ENCODE measurements around the gene PPTC7.
"Not testable (repeated sequence)": the region's sequence is repeated elsewhere in the genome, so short reads cannot be mapped to it uniquely, and the experiment has no call there.

The PPTC7 gene

DNA sequence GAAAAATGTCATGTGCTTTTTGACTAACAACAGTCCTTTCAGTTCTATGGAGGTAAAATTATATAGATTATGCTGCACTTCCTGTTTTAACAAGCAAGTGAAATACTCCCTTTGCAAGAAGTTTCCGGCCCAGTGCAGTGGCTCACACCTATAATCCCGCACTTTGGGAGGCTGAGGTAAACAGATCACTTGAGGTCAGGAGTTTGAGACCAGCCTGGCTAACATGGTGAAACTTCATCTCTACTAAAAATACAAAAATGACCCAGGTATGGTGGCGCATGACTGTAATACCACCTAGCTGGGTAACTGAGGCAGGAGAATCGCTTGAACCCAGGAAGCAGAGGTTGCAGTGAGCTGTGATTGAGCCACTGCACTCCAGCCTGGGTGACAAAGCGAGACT, 20.7 kb downstream of the PPTC7 start:
- in situ Hi-C loops (cut with MboI; ENCODE audit: low sequenced_read_pairs), result not testable (repeated sequence)

DNA sequence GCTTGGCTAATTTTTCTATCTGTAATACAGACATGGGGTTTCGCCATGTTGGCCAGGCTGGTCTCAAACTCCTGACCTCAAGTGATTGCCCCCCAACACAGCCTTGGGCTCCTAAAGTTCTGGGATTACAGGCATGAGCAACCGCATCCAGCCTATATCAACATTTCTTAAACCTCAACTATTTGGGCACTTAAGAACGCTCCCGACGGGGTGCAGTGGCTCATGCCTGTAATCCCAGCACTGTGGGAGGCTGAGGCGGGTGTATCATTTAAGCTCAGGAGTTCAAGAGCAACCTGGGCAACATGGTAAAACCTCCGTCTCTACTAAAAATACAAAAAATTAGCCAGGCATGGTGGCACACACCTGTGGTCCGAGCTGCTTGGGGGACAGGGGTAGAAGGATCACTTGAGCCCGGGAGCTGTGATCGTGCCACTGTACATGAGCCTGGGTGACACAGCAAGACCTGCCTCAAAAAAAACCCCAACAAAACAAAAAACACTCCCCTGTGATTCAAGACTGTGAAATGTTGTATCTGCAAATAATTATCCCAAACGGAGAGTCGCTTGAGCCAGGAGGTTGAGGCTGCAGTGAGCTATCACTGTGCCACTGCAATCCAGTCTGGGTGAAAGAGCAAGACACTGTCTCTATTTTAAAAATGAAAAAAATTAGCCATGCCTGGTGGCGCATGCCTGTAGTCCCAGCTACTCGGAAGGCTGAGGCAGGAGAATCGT, 21.5 kb downstream of the PPTC7 start:
- in situ Hi-C loops (cut with MboI; ENCODE audit: low sequenced_read_pairs), result no loop called here

DNA sequence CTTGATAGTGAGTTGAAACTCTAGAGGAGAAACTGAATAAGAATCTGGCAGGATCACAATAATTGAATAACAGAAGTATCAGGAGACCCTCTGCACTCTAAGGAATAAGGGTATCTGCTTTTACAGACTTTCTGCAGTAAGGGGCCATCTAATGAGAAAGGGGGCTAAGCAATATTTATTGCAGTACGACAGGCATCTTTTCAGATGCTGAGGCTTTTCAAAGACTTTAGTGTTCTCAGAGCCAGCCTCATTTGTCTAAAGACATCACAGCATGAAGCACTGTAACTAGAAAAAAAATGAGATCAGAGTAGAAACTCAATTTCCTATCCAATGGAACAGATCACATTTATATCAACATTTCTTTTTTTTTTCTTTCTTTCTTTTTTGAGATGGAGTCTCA, 22.2 kb downstream of the PPTC7 start:
- in situ Hi-C loops (cut with MboI; ENCODE audit: low sequenced_read_pairs), result no loop called here

DNA sequence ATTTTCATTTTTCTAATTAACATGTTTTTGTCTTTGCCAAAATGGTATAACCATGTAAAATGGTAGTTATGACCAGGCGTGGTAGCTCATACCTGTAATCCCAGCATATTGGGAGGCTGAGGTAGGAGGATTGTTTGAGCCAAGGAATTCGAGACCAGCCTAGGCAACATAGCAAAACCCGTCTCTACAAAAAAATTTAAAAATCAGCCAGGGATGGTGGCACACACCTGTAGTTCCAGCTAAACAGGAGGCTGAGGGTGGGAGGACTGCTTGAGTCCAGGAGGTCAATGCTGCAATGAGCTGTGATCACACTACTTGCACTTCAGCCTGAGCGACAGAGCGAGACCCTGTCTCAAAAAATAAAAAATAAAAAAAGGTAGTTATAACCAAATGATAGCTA, 23.1 kb downstream of the PPTC7 start:
- in situ Hi-C loops (cut with MboI; ENCODE audit: low sequenced_read_pairs), result no loop called here

DNA sequence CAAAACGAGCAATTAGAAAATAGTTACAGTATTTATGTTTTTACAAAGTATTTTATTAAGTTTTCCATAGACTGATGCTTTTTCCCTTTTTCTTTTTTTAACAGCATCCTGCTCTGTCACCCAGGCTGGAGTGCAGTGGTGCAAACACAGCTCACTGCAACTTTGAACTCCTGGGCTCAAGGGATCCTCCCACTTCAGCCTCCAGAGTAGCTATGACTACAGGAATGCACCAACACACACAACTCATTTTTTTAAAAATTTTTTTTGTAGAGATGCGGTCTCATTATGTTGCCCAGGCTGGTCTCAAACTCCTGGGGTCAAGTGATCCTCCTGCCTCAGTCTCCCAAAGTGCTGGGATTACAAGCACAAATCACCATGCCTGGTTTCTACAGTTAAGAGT, 24.2 kb downstream of the PPTC7 start:
- in situ Hi-C loops (cut with MboI; ENCODE audit: low sequenced_read_pairs), result not testable (repeated sequence)

DNA sequence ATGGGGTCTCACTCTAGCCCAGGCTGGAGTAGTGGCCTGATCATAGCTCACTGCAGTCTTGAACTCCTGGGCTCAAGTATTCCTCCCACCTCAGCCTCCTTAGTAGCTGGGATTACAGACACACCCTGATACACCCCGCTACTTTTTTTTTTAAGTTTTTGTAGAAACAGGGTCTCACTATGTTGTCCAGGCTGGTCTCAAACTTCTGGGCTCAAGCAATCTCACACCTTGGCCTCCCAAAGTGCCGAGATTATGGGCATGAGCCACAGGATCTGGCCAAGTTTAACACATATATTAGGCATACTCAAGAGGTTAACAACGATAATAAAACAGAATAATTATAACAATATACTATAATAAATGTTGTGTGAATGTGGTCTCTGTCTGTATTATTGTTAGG, 25.8 kb downstream of the PPTC7 start:
- in situ Hi-C loops (cut with MboI; ENCODE audit: low sequenced_read_pairs), result no loop called here

DNA sequence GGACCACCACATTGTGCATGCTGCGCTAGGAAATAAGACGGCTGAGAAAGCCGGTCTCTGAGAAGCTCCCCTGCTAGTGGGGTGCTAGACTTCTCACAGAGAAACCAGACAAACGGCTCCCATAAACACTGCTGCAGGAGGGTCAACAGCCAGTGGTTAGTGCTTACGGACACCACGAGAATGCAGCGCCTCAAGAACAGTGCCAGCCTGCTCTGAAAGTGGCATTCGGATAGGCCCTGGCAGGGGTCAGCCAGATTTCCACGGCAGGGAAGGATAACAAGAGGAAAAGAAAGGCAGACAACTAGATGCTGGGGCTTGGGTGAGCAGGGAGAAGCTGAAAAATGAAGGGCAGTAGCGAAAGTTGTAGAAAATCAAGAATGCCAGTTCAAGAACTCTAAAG, 26.4 kb downstream of the PPTC7 start:
- in situ Hi-C loops (cut with MboI; ENCODE audit: low sequenced_read_pairs), result no loop called here

DNA sequence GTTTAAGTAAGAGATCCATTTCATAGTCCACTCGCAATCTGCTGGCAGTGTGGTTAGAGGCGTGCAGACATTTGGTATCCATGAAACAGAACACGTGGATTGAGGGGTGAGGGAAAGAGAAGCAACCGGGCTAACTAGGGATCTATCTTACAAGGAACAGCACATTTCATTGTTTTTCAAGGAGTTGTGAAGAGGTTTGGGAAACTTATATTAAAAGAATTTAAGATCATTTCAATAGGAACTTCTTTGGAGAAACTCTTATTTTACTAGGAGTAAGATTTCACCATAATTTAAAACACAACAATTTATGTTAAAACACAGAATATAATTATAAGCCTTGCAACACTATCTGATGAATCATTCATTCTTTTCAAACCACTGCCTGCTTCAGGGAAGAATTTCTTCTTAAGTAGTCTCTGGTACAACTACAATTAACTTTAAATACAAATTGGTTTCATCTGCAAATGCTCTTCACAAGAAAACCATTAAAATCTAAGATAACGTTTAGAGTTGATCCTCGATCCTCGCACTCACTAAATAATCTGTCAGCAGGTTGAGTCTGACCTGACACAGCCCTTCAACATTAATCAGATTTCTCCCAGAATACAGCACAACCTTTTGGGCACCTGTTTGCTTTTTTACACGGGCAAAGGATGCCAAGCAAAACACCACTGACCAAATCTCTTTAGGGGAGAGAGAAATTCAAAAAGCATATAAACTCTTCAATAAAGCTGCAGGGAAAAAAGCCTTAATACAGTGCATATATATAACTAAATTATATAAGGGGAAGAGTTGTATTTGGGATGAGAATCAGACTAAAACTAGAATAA, 27.3 kb downstream of the PPTC7 start:
- in situ Hi-C loops (cut with MboI; ENCODE audit: low sequenced_read_pairs), result no loop called here

DNA sequence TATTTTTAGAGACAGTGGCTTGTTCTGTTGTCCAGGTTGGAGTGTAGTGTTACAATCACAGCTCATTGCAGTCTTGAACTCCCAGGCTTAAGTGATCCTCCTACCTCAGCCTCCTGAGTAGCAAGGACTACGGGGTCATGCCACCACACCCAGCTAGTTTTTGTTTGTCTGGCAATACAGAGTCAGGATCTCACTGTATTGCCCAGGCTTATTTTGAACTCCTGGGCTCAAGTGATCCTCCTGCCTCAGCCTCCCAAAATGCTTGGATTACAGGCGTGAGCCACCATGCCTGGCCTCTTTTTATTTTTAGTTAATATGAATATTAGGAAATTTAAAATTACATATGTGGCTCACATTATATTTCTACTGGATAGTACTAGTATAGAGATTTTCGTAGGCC, 28.9 kb downstream of the PPTC7 start:
- in situ Hi-C loops (cut with MboI; ENCODE audit: low sequenced_read_pairs), result no loop called here

DNA sequence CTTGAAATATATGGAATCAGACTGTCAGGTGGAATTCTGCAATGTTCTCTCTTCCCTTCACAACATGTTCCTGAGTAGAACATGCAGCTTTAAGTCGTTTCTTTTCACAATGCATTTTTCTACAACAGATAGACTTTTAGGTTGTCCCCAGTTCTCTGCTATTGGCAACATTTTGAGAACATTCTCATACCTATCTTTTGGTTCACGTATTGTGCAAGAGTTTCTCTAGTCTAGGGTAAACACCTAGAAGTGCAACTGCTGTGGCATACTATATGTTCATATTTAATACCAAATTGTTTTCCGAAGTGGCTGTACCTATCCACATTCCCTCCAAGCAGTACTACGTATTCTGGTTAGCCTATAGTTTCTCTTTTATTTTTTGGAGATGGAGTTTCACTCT, 32.1 kb downstream of the PPTC7 start:
- in situ Hi-C loops (cut with MboI; ENCODE audit: low sequenced_read_pairs), result no loop called here

DNA sequence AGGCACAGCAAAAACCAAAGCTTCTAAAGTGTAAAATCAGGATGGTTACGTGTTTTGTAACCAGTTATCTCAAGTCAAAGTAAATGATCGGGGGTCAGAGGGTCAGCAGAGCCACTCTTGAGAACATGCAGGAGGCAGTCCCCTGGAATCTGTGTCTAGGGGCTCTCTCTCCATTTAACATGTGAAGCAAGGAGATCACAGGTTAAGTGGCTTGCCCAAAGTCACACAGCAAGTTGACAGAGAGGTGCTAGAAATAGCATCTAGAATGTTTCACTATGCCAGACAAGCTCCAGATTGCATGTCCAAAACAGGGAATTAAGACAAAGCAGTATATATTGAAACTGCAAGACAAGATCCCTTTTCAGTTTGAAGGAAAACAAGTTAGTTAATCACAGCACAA, 33.4 kb downstream of the PPTC7 start:
- in situ Hi-C loops (cut with MboI; ENCODE audit: low sequenced_read_pairs), result no loop called here

DNA sequence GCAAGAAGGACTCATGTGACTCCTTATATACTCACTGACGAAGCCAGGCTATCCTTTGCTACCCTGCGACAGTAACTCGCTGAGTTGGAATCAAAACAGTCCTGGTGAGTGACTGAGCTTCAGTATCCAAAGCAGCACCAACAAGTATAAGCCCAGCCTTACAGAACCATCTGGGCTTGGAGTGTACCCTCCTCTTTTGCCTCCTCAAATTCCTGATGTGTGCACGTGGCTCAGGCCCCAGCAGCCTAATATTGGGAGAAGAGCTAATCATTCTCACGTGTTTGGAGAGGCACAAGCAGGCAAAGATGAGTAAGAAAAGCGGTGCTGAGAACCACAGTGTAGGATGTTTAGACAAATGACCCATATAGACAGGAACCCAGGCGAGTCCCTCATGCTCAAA, 34.4 kb downstream of the PPTC7 start:
- in situ Hi-C loops (cut with MboI; ENCODE audit: low sequenced_read_pairs), result no loop called here

DNA sequence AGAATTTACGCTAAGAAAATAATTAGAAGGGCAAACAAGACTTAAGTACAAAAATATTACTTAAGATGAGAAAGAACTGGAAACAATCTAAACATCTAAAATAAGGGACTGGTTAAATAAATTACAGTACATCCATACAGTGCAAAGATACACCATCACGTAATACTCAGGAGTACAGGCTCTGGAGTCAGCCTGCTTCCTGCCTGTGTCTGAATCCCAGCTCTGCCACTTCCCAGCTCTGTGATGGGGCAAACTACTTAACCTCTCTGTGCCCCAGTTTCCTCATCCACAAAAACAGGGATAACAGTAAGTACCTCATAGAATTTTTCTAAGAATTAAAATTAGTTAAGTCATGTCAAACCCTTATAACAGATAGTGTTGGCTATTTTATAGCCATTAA, 36.0 kb downstream of the PPTC7 start:
- in situ Hi-C loops (cut with MboI; ENCODE audit: low sequenced_read_pairs), result no loop called here

DNA sequence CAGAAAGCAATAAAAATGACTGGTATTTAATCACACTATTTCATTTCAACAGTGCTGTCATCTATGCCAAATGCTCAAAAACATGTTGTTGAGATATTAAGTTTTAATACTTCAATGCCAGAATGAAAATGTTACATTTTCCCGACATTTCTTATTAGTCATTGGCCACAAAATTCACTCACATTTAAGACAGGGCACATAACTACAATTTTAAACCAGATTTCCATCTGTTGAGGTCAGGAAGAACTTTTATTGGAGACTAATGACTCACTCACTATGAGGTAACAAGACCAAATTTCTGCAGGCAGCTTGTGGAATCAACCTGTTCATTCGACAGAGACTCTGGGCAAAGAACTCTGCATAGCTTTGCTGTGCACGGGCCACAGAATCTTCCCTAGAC, 36.8 kb downstream of the PPTC7 start:
- in situ Hi-C loops (cut with MboI; ENCODE audit: low sequenced_read_pairs), result no loop called here

DNA sequence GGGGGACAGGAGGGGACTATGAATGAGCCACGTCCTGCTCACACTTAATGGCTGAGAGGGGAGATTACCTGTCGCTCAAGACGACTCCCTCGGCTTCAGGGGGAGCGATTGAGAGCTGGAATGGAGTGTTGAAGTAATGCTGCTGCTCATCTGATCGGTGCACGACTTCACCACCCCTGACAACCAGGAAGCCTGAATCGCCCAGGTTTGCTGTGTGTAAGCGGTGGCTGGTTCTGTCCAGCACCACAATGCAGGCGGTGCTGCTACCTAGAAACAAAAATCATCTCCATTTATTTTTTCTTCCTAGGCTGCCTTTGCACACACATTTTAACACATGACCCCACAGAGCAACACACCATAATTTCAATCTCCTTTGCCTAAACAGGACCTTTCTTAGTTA, 37.3 kb downstream of the PPTC7 start:
- in situ Hi-C loops (cut with MboI; ENCODE audit: low sequenced_read_pairs), result no loop called here

DNA sequence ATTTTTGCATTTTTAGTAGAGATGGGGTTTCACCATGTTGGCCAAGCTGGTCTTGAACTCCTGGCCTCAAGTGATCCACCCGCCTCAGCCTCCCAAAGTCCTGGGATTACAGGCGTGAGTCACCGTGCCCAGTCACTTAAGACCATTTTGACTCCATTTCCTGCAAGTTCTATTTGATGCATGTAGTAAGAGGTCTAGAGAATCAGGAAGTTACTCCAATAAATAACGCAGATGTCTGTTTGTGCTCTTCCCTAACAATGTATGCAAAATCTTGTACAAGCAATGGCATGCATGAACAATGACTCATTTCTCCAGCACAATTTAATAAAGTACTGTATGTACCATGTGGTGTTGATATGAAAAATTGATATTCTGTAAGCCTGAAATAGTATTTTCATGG, 37.9 kb downstream of the PPTC7 start:
- in situ Hi-C loops (cut with MboI; ENCODE audit: low sequenced_read_pairs), result not testable (repeated sequence)

DNA sequence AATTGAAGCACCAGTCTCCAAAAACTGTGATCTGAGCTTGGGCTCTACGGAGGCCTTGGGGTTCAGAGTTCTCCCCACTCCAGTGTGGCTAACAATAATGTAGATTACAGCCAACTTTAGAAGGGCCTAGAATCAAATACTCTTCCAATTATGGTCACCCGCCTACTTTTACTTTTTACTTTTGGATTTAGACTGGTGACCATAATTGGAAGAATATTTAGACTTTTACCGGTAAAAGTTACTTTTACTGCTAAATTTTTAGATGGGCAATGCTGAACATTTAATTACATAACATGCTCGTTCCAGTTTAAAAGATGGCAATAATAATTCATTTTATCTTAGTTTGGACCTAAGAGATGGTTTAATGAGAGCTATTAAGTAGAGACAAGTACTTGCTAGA, 39.2 kb downstream of the PPTC7 start:
- in situ Hi-C loops (cut with MboI; ENCODE audit: low sequenced_read_pairs), result no loop called here

DNA sequence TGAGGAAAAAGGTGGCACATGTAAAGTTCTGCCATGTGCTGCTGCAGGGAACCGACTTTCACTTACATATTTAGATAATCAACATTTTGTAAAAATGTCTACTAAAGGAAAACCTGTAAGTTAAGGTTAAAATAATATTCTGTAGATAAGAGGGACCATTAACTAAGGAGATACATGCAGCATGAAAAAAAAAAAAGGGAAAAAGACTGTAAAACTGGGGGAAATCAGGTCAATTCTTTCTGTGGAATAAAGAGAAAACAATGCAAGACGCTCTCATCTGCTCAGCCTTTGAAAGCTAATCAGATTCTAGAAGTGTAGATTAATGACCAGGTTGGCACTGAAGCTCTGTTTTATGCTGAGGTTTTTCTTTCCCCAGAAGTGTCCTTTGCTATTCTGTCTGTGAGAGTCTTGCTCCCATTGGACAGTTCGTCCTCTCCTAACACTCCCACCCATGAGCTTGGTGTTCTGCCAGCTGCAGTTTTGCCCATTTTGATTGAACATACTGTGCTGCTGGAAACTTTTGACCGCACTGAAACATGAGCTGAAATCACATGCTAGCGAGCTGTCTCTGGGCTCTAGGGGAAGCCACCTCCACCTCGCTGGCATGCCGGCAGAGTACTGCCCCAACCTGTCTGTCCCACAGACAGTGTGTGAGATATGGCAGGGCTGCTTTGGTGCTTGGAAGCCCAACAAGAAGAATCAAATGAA, 39.7 kb downstream of the PPTC7 start:
- in situ Hi-C loops (cut with MboI; ENCODE audit: low sequenced_read_pairs), result no loop called here

DNA sequence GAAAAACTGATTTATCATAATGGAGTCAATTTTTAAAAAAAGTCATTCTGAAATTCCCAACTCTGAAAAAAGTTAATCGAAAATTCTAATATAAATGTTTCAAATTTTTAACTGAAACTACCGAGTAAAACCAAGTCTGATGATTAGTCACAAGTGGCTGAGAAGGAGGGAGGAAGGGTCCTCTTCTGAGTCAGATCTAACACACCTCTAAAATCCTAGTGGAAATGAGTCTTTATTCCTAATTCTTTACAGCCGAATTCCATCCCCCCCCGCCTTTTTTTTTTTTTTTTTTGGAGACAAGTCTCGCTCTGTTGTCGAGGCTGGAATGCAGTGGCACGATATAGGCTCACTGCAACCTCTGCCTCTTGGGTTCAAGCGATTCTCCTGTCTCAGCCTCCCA, 43.1 kb downstream of the PPTC7 start:
- in situ Hi-C loops (cut with MboI; ENCODE audit: low sequenced_read_pairs), result no loop called here

DNA sequence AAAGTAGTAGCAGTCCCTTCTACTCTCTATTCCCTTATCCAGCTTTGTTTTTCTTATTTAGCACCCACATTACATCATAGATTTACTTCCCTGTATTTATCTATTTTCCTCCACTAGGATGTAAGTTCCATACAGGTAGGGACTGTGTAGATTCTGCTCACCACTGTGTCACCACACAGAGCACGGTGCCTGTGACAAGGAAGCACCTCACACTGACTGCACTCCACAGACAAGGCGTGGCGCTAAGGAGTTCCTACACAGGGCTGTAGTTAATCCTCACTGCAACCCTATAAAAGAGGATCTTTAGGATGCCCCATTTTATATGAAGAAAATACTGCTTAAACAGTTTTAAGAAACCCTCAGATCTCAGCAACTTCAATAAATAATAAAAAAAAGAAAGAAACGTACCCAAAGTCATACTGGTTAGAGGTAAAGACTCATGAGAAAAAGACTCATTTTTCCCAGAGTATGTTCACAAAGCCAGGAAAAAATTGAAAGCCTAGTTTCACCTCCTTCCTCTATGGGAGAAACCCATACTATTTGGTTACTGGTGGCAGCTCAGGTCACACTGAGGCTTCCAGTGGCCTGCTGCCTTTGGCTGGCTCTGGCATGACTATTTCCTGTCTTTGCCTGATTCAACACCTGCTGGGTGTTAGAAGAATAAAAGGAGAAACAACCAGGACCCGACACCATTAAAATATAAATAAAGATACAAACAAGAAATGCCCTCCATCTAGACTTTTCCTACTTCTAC, 44.1 kb downstream of the PPTC7 start:
- in situ Hi-C loops (cut with MboI; ENCODE audit: low sequenced_read_pairs), result no loop called here
